IMR-90 (cell line): ENCODE measurements around the gene RBBP8NL.

Experiments
- CEBPB ChIP-seq: IDR thresholded peaks from 2 replicates; pipeline ENCODE4 v1.6.1; 2012; ENCODE audit warnings: low read depth, low read length, improper control_type of control experiment
- CHD1 ChIP-seq: IDR thresholded peaks from 2 replicates; pipeline ENCODE4 v1.6.1; 2012; ENCODE audit warnings: low read depth, low read length, improper control_type of control experiment
- CTCF ChIP-seq: conservative IDR thresholded peaks from 2 replicates; pipeline ENCODE4 v1.5.1; 2012; ENCODE audit warnings: mild to moderate bottlenecking, low read depth, low read length, improper control_type of control experiment
- MXI1 ChIP-seq: IDR thresholded peaks from 2 replicates; pipeline ENCODE4 v1.6.1; 2012; ENCODE audit warnings: low read depth, mild to moderate bottlenecking, low read length, moderate library complexity, borderline replicate concordance
- POLR2A ChIP-seq: IDR thresholded peaks from 2 replicates; pipeline ENCODE4 v1.6.1; 2012; ENCODE audit warnings: mild to moderate bottlenecking, low read depth, low read length
- RFX5 ChIP-seq: IDR thresholded peaks from 2 replicates; pipeline ENCODE4 v1.8.0; 2012; ENCODE audit warnings: low read depth, mild to moderate bottlenecking, low read length, moderate library complexity
- USF2 ChIP-seq: fragments of 150-350 bp; IDR thresholded peaks from 2 replicates; pipeline ENCODE4 v1.6.1; 2017; ENCODE audit warnings: mild to moderate bottlenecking, antibody characterized with exemption, low read length, low read depth

GRCh38 chr20:62453186-62453808, 26.0 kb upstream of the RBBP8NL start:
- no peak for TF ChIP-seq CTCF
- no peak for TF ChIP-seq CEBPB
- no peak for TF ChIP-seq USF2
- TF ChIP-seq RFX5, result no peak
- TF ChIP-seq POLR2A, result no peak
- no peak for TF ChIP-seq CHD1
- no peak for TF ChIP-seq MXI1
